ENCODE results near the gene CISD3. TPM values are rescaled to one million over a fixed set of nuclear protein-coding genes. Genes with fewer than 3 reads are reported as not detected.

CISD3 gene
- 1 to 10 TPM; 3.7 to 7.8 (median 5.4) TPM for total RNA-seq

- TF ChIP-seq POLR2A (IDR thresholded peaks at IDR 0.05), result no peak
- TF ChIP-seq CTCF (IDR thresholded peaks at IDR 0.05), result peak in 1 of 3 donors; percentile 30
These were observed at the start of gene CISD3 for GRCh38 chr17:38729886-38730525. Gene CISD3 (plus strand): TSS chr17:38730341. CDS start chr17:38730359, 18 bp downstream.

GRCh38 chr17:38681096-38681495 is 49.0 kb upstream of the CISD3 start:
- TF ChIP-seq CTCF (IDR thresholded peaks at IDR 0.05), result no peak
- TF ChIP-seq POLR2A (IDR thresholded peaks at IDR 0.05), result no peak
- intact Hi-C loops (cut with DNase I; ENCODE audit: low total_unique reads), result loop anchor here (2.0 kb wide), 1 partner anchor 54 kb away; no protein-coding TSS in a partner anchor
- 82 to 84% methylated on average over 3 of the region's 3 CpGs for WGBS, 2 donors

More at GRCh38 chr17:38729886-38730525, at the start of gene CISD3:
- intact Hi-C loops (cut with DNase I; ENCODE audit: low total_unique reads), result loop anchor here (2.0 to 5.0 kb wide), 2 partner anchors 55 to 1817 kb away; partner anchors contain the start of gene EPOP
- peak; percentile 62 to 95 for DNase-seq (ENCODE audit: low spot score in 2 of 2)
- H3K4me3 ChIP-seq (ENCODE audit: low read depth, poor library complexity, severe bottlenecking), result peak within 1 kb of the TSS; percentile 54
- 1% methylated on average over 13 to 15 of the region's 92 CpGs for WGBS, 2 donors

GRCh38 chr17:38685491-38685890 is 44.6 kb upstream of the CISD3 start:
- TF ChIP-seq CTCF (IDR thresholded peaks at IDR 0.05) (no peak), POLR2A (IDR thresholded peaks at IDR 0.05) (no peak)
- intact Hi-C loops (cut with DNase I; ENCODE audit: low total_unique reads), result no loop called here
- DNase-seq (ENCODE audit: low spot score in 2 of 2), result no peak
- WGBS, 2 donors, result 74 to 80% methylated on average over 12 of the region's 12 CpGs
- no peak overlapping the region for H3K4me3 ChIP-seq (ENCODE audit: low read depth, poor library complexity, severe bottlenecking)

More at GRCh38 chr17:38681096-38681495, 49.0 kb upstream of the CISD3 start:
- DNase-seq (ENCODE audit: low spot score in 2 of 2), result no peak
- H3K4me3 ChIP-seq (ENCODE audit: low read depth, poor library complexity, severe bottlenecking), result no peak overlapping the region

GRCh38 chr17:38687286-38687685 is 42.9 kb upstream of the CISD3 start:
- H3K4me3 ChIP-seq (ENCODE audit: low read depth, poor library complexity, severe bottlenecking), result no peak overlapping the region
- DNase-seq (ENCODE audit: low spot score in 2 of 2), result no peak
- TF ChIP-seq POLR2A (IDR thresholded peaks at IDR 0.05) (no peak), CTCF (IDR thresholded peaks at IDR 0.05) (no peak)
- 89 to 90% methylated on average over 5 of the region's 5 CpGs for WGBS, 2 donors
- intact Hi-C loops (cut with DNase I; ENCODE audit: low total_unique reads), result no loop called here

GRCh38 chr17:38690386-38690785 is 39.8 kb upstream of the CISD3 start:
- intact Hi-C loops (cut with DNase I; ENCODE audit: low total_unique reads), result no loop called here

More at GRCh38 chr17:38690386-38690785, 39.8 kb upstream of the CISD3 start:
- TF ChIP-seq CTCF (IDR thresholded peaks at IDR 0.05) (no peak), POLR2A (IDR thresholded peaks at IDR 0.05) (no peak)
- H3K4me3 ChIP-seq (ENCODE audit: low read depth, poor library complexity, severe bottlenecking), result no peak overlapping the region
- DNase-seq (ENCODE audit: low spot score in 2 of 2), result no peak
- whole genome bisulfite sequencing, 2 donors, result 87 to 91% methylated on average over 4 of the region's 4 CpGs
